K562 (cell line): ENCODE measurements around the gene KCNMB2. TPM values are rescaled to one million over a fixed set of nuclear protein-coding genes. Genes with fewer than 3 reads are reported as not detected.

Experiments
- ATAC-seq: fragments of 200-7000 bp; cut with Tn5 transposase; 3 replicates; pipeline ENCODE4 v1.9.1; 2020; ENCODE audit warnings: moderate library complexity
- BruUV-seq: library from RNA; stranded (reverse); fragments of 400-500 nt; replicated peaks from 2 replicates; lab custom pipeline; 2021; lab: Mats Ljungman, UMichigan
- CTCF ChIA-PET: fragments of 300-600 bp; formaldehyde crosslinking; extraction: SDS; loops from one replicate; lab custom pipeline; 2021; ENCODE audit warnings: low intra/inter-chr PET ratio; lab: Yijun Ruan, JAX
- POLR2A ChIA-PET: fragments of 300-600, 350-650 bp; sonication (Branson Sonifier 250); formaldehyde crosslinking; extraction: SDS; loops from one replicate; lab custom pipeline; 2021; ENCODE audit warnings: antibody characterized with exemption, inconsistent platforms; lab: Yijun Ruan, JAX
- DNase-seq, 4 experiments: peaks; one replicate each; pipeline versions ENCODE4 v3.0.0 to v3.0.0-alpha.2; 2011 to 2018; ENCODE audit warnings: low spot score in 3 of 4, mixed read lengths in 3 of 4; ENCODE audit errors: extremely low read depth in 1 of 4
- FAIRE-seq: peaks from 2 replicates; lab custom pipeline; 2011; peaks lifted over from hg19 to GRCh38; lab: Jason Lieb, UNC
- H2AFZ ChIP-seq: 2 replicates; pipeline ENCODE4 v1.6.0; 2011; ENCODE audit warnings: low read depth, low read length, control low read depth, inconsistent platforms
- H3K27ac ChIP-seq: fragments of 200-600 bp; 3 replicates; pipeline ENCODE4 v1.8.0; 2011; ENCODE audit warnings: low read depth, mild to moderate bottlenecking, control low read depth, inconsistent platforms, low read length, moderate library complexity, mixed read lengths; ENCODE audit errors: extremely low read depth
- H3K27me3 ChIP-seq, 2 experiments: fragments of 300-600 bp in 1 of 2; 2 replicates in 1 of 2; 3 replicates in 1 of 2; pipeline versions ENCODE4 v1.6.0 to v1.8.0; 2011; ENCODE audit warnings: inconsistent platforms in 2 of 2, low read length in 2 of 2, mild to moderate bottlenecking in 1 of 2, mixed read lengths in 1 of 2, moderate library complexity in 1 of 2; ENCODE audit not compliant: control insufficient read depth in 2 of 2, insufficient read depth in 2 of 2
- H3K36me3 ChIP-seq: fragments of 300-600 bp; 3 replicates; pipeline ENCODE4 v1.8.0; 2011; ENCODE audit warnings: mild to moderate bottlenecking, low read length, inconsistent platforms; ENCODE audit not compliant: control insufficient read depth, insufficient read depth
- H3K4me1 ChIP-seq, 2 experiments: fragments of 200-600 bp in 1 of 2; replicated peaks in 1 of 2; 2 replicates in 1 of 2; 3 replicates in 1 of 2; pipeline versions ENCODE4 v1.5.1 to v1.8.0; 2011; ENCODE audit warnings: inconsistent platforms in 2 of 2, low read length in 2 of 2, mild to moderate bottlenecking in 1 of 2, mixed read lengths in 1 of 2, moderate library complexity in 1 of 2; ENCODE audit not compliant: control insufficient read depth in 2 of 2, insufficient read depth in 2 of 2
- H3K4me2 ChIP-seq: 2 replicates; pipeline ENCODE4 v1.6.1; 2011; ENCODE audit warnings: low read length, control low read depth, inconsistent platforms, mixed read lengths; ENCODE audit not compliant: insufficient read depth
- H3K4me3 ChIP-seq: fragments of 200-600 bp; sonication (generic), shearing (Covaris generic); 2 replicates; pipeline ENCODE4 v1.5.1; 2016; ENCODE audit warnings: control low read depth, inconsistent platforms
- H3K79me2 ChIP-seq: fragments of 200-600 bp; 3 replicates; pipeline ENCODE4 v1.8.0; 2011; ENCODE audit warnings: low read length, inconsistent platforms; ENCODE audit not compliant: control insufficient read depth, insufficient read depth
- H3K9ac ChIP-seq, 2 experiments: 2 replicates each; pipeline versions ENCODE4 v1.6.0 to v1.6.1; 2011; ENCODE audit warnings: low read depth in 2 of 2, low read length in 2 of 2, control low read depth in 1 of 2, inconsistent platforms in 1 of 2, mild to moderate bottlenecking in 1 of 2, mixed read lengths in 1 of 2; ENCODE audit not compliant: insufficient read depth in 1 of 2
- H3K9me1 ChIP-seq: one replicate; pipeline ENCODE4 v1.6.0; 2011; ENCODE audit warnings: inconsistent platforms, mild to moderate bottlenecking, low read length, moderate library complexity; ENCODE audit not compliant: control insufficient read depth, insufficient read depth
- H3K9me3 ChIP-seq: replicated peaks from 2 replicates; pipeline ENCODE4 v1.5.1; 2011; ENCODE audit warnings: low read depth, low read length, inconsistent platforms; ENCODE audit not compliant: control insufficient read depth, insufficient read depth
- H4K20me1 ChIP-seq: replicated peaks from 2 replicates; pipeline ENCODE4 v1.6.1; 2011; ENCODE audit warnings: low read length, inconsistent platforms, mixed read lengths; ENCODE audit not compliant: control insufficient read depth, insufficient read depth
- BRD4 ChIP-seq: fragments of 200-600 bp; sonication (generic); IDR thresholded peaks from 2 replicates; pipeline ENCODE4 v1.6.1; 2017; ENCODE audit warnings: inconsistent platforms
- DDX20 ChIP-seq: fragments of 450-650 bp; IDR thresholded peaks from 2 replicates; pipeline ENCODE4 v1.6.1; 2016; ENCODE audit warnings: missing genetic modification characterization, low read depth, mild to moderate bottlenecking, missing compliant biosample characterization, moderate library complexity
- ERF ChIP-seq: fragments of 450-650 bp; formaldehyde crosslinking; IDR thresholded peaks from 2 replicates; pipeline ENCODE4 v1.4.0; 2020; ENCODE audit warnings: mild to moderate bottlenecking, mixed read lengths
- HIVEP1 ChIP-seq: fragments of 250-450 bp; sonication (Bioruptor Pico); IDR thresholded peaks from 2 replicates; pipeline ENCODE4 v1.4.0; 2020; ENCODE audit warnings: mild to moderate bottlenecking
- KDM4B ChIP-seq, 2 experiments: fragments of 450-650 bp in 1 of 2; sonication (generic) in 1 of 2; IDR thresholded peaks; 2 replicates each; pipeline ENCODE4 v1.6.1; 2016 to 2017; ENCODE audit warnings: borderline replicate concordance in 2 of 2, antibody characterized with exemption in 1 of 2, low read depth in 1 of 2, mild to moderate bottlenecking in 1 of 2
- NCOA4 ChIP-seq: fragments of 450-650 bp; IDR thresholded peaks from 2 replicates; pipeline ENCODE4 v1.6.1; 2018; ENCODE audit warnings: mild to moderate bottlenecking; ENCODE audit not compliant: partially characterized antibody
- TEAD2 ChIP-seq: fragments of 450-650 bp; IDR thresholded peaks from 2 replicates; pipeline ENCODE4 v1.6.1; 2016; ENCODE audit warnings: missing genetic modification characterization, control low read depth, missing compliant biosample characterization
- ZBTB12 ChIP-seq: fragments of 250-450 bp; sonication (Bioruptor Pico); IDR thresholded peaks from 2 replicates; pipeline ENCODE4 v1.4.0; 2020
- ZFPM2 ChIP-seq: fragments of 250-450 bp; sonication (Bioruptor Pico); IDR thresholded peaks from 2 replicates; pipeline ENCODE4 v1.5.1; 2022; ENCODE audit warnings: mild to moderate bottlenecking
- ZKSCAN8 ChIP-seq: fragments of 200-800 bp; sonication (Bioruptor generic); IDR thresholded peaks from 2 replicates; pipeline ENCODE4 v1.6.1; 2016; ENCODE audit warnings: missing genetic modification characterization, missing compliant biosample characterization
- WGBS: fragments of 100-300 bp; shearing (Covaris generic); methylation state at CpG from one replicate; pipeline ENCODE4 v1.1.6; 2016; ENCODE audit warnings: low coverage, mixed read lengths; ENCODE audit not compliant: insufficient coverage; ENCODE audit errors: missing lambda C conversion rate; 5-methylcytosine and 5-hydroxymethylcytosine counted together
- in situ Hi-C: fragments of 300-500 bp; cut with MboI; formaldehyde crosslinking; loops from 4 replicates; pipeline ENCODE4 v1.15.0; 2018; ENCODE audit warnings: inconsistent platforms, mixed read lengths
- intact Hi-C: fragments of 100-400 bp; cut with micrococcal nuclease; formaldehyde crosslinking; loops from 2 replicates; pipeline ENCODE4 v1.14.2; 2022
- polyA plus RNA-seq, 8 experiments: library from polyadenylated mRNA; depleted of rRNA in 4 of 8; stranded (reverse) in 5 of 8; unstranded in 3 of 8; fragments of >200 nt; fragmentation: Nextera tagmentation in 2 of 8; fragmentation: Illumina TruSeq in 1 of 8; extraction: Ambion mirVana in 2 of 8; extraction: Trizol in 1 of 8; gene quantifications; 2 replicates each; pipeline versions ENCODE4 v1.2.1 to v1.2.3, GENCODE V29; 2011 to 2014; ENCODE audit warnings: inconsistent platforms in 1 of 8, missing spikeins in 1 of 8
- total RNA-seq, 7 experiments: library from RNA; depleted of rRNA in 6 of 7; stranded (reverse); fragments of >200 nt in 6 of 7; fragmentation: Illumina TruSeq in 2 of 7; extraction: Trizol in 2 of 7; gene quantifications; 2 replicates each; pipeline versions ENCODE4 v1.2.1 to v1.2.3, GENCODE V29; 2011 to 2021; ENCODE audit warnings: low replicate concordance in 1 of 7

Gene KCNMB2
- total and polyA plus RNA-seq, 9 of the 15 experiments (the other 6 are each of a cell fraction or from before 2014, with no cell fraction given): 0.04 to 0.15 TPM; not detected in 7

DNA sequence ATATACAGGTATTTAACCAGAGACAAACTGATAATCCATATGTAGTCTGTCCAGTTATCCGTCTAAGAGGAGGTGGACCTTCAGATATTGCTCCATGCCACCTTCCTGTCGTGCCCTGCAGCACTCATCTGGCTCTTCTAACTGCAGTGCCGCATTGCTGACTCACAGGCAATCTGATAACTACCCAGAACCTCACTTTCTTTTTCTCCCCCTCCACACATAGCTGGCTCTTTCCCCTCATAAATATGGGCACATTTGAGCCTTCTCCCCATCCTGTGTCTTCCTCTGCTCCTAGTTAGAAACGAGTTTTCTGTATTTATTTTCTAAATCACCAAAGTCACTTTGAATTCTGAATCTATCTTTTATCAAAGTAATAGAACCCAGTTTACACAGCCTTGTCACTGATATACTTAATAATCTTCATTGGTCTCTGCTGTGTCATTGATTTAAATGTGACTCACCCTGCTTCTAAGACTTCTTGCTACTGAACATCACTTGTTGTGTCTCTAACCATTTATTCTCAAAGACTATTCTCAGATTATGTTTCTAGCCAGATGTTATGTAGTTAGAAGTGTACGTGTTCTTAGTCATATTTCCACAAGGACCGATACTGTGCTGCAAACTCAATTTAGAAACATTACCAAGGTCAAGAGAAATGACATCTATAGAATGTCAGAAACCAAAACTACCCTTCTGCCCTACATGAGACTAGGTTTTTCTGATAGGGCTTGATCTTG is 17.4 kb upstream of the KCNMB2 start:
- Histone ChIP-seq H3K4me2 (no peak overlapping the region), H2AFZ (no peak overlapping the region), H3K9ac (no peak overlapping the region), H3K4me3 (no peak overlapping the region), H3K79me2 (no peaks in the 10 kb centered on the region), H3K4me1 (no peaks in the 10 kb centered on the region), H3K27me3 (no peaks in the 10 kb centered on the region), H3K9me3 (no peaks in the 10 kb centered on the region), H3K27ac (no peak overlapping the region), H4K20me1 (no peaks in the 10 kb centered on the region), H3K36me3 (no peaks in the 10 kb centered on the region), H3K9me1 (no peaks in the 10 kb centered on the region)
- in situ Hi-C loops: no loop called here
- intact Hi-C loops: no loop called here
- WGBS: 0% methylated on average over 6 of the region's 6 CpGs
- ATAC-seq (no peak), DNase-seq (no peak), FAIRE-seq (no peak)
- TF ChIP-seq ZFPM2 (CRISPR knock-in tag) (no peak), DDX20 (tag) (no peak), HIVEP1 (CRISPR knock-in tag) (no peak), KDM4B (IDR thresholded peaks at IDR 0.05; ENCODE audit: borderline replicate concordance in 2 of 2, low read depth in 1 of 2) (no peak), NCOA4 (no peak), ZBTB12 (CRISPR knock-in tag) (no peak), ERF (CRISPR knock-in tag) (no peak), ZKSCAN8 (CRISPR knock-in tag) (no peak), TEAD2 (tag) (no peak), BRD4 (no peak)
- ChIA-PET CTCF (no interaction called here), POLR2A (no interaction called here)
- no TSS peak for BruUV-seq
